LNCAP (cell line): ENCODE data around the gene CHRNA3.

ENCODE experiments used
- CTCF ChIP-seq: fragments of 450-650 bp; IDR thresholded peaks from 2 replicates; pipeline ENCODE4 v1.5.1; 2017; ENCODE audit warnings: mild to moderate bottlenecking

The CHRNA3 gene

DNA sequence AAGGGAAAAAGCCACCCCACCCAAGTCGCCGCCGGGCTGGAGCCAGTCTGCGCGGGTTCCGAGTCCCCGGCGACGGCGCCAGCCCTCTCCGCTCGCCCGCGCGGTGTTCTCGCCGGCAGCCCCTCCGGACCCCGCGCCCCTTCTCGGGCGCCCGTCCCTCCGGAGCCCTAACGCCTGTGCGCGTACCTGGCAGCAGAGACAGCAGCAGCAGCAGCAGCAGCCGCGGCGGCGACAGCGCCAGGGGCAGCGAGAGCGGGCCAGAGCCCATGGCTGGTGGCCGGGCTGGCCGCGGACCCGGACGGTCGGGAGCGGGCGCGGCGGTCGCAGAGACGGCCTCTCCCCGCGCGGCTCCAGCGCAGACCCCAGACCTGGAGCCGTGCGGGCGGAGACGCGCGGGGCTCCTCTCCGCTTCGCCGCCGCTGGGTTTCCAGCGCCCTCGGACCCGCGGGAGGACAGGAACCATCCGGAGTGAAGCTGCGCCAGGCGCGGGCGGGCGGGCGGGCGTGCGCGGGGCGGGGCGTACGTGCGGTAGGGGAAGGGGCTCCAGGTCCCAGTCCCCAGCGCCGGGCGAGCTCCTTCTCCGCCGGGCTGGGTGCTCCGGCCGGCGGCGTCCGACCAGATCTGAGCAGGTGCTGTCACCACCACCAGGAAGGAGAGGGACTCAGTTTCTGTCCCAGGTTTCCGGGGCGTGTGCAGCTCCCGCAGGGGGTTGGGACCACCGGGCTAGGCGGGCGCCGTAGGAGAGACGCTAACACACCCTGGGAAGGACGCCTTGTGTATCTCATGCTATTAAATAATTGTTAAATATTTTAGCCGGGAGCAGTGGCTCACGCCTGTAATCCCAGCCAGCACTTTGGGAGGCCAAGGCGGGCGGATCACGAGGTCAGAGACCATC, at the start of gene CHRNA3:
Gene CHRNA3, minus strand, starts transcription at position 470 of the 895 bp plus-strand sequence. Its CDS starts 202 bp downstream, at position 268.
- no peak for TF ChIP-seq CTCF

DNA sequence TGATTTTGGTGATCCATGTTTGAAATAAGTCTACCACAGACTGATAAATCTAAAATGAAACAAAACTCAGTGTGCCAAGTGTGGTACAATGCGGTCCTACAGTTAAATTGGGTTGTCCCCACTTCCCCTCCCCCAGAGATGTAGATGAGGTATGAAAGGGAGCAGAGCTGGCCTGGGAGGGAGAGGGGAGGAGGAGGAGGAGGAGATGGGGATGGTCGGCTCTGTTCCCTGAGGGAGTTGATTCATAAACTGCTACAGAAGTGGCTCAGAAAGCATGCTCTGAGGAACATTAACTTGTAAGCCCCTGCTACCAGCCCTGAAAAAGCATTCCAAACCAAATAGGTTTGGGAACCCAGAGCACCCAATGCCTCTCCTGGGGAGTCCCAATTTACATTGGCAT, 48.2 kb upstream of the CHRNA3 start:
- no peak for TF ChIP-seq CTCF

- no peak for TF ChIP-seq CTCF
Observed at GRCh38 chr15:78667578-78668236, 46.9 kb upstream of the CHRNA3 start.

- no peak for TF ChIP-seq CTCF
Observed at GRCh38 chr15:78666010-78666409, 45.2 kb upstream of the CHRNA3 start.

DNA sequence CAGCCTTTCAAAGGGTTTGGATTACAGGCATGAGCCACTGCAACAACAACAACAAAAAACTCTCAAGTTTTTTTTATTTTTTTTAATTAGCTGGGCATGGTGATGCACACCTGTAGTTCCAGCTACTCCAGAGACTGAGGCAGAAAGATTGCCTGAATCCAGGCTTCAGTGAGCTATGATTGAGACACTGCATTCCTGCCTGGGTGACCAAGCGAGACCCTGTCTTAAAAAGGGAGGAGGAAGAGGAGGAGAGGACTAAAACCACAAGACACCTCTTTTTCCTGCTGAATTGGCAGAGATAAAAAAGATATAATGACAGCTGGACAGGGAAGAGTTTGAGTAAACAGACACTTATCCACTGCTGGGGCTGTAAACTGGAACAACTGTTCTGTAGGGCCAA, 42.9 kb upstream of the CHRNA3 start:
- no peak for TF ChIP-seq CTCF

DNA sequence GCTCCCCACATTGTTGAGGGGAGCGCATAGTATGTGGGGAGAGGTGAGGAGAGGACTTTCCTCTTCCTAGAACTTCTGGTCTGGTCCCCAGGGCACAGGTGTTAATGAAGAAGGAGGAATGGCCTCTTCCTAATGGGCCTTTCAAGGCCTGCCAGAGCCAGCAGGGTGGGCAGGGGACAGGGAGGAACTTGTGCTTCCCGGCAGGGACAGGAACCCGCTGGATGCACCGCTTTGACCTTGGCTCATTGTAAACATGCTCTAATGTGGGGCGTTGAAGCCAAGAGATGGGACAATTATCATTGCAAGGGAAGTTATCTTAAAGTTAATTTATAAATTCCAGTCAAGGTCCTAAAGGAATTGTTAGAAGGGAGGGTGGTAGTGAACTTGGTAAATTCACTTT, 41.2 kb upstream of the CHRNA3 start:
- TF ChIP-seq CTCF: no peak

- no peak for TF ChIP-seq CTCF
Observed at GRCh38 chr15:78661001-78661400, 40.2 kb upstream of the CHRNA3 start.
